HCT116 (cell line): Measurements from ENCODE around the gene EPHA8. TPM values are rescaled to one million over a fixed set of nuclear protein-coding genes. Genes with fewer than 3 reads are reported as not detected.

Experiments used
- ATAC-seq: fragments of 200-7000 bp; cut with Tn5 transposase; 2 replicates; pipeline ENCODE4 v1.9.1; 2020; ENCODE audit warnings: mild to moderate bottlenecking, moderate library complexity
- BruUV-seq: library from RNA; stranded (reverse); fragments of 400-500 nt; replicated peaks from 2 replicates; lab custom pipeline; 2021; lab: Mats Ljungman, UMichigan
- CTCF ChIA-PET: fragments of 300-600 bp; sonication (Branson Sonifier 250); formaldehyde crosslinking; loops from one replicate; lab custom pipeline; 2021; ENCODE audit warnings: antibody characterized with exemption; lab: Charles Lee
- POLR2A ChIA-PET: fragments of 300-600, 350-600 bp; sonication (Branson Sonifier 250); formaldehyde crosslinking; loops from one replicate; lab custom pipeline; 2021; ENCODE audit warnings: antibody characterized with exemption; lab: Charles Lee
- RAD21 ChIA-PET, 2 experiments: fragments of 300-600 bp; sonication (Branson Sonifier 250); formaldehyde crosslinking; loops; one replicate each; lab custom pipeline; 2023; ENCODE audit warnings: low total read pairs in 2 of 2; ENCODE audit not compliant: uncharacterized antibody in 2 of 2, unreplicated experiment in 2 of 2, low non-redundant PET in 1 of 2; lab: Charles Lee
- DNase-seq: peaks from one replicate; pipeline ENCODE4 v3.0.0-alpha.2; 2010; ENCODE audit warnings: low read depth, low spot score
- H2AFZ ChIP-seq: fragments of 200-600 bp; shearing (Covaris generic), sonication (generic); 2 replicates; pipeline ENCODE4 v1.6.1; 2017; ENCODE audit warnings: low read depth, mixed run types, mixed read lengths, antibody characterized with exemption, low read length; ENCODE audit not compliant: poor library complexity, severe bottlenecking
- H3K27ac ChIP-seq: 2 replicates; pipeline ENCODE4 v1.5.1; 2012; ENCODE audit warnings: low read depth, low read length
- H3K27me3 ChIP-seq: fragments of 200-600 bp; sonication (generic); 2 replicates; pipeline ENCODE4 v1.6.1; 2016; ENCODE audit warnings: mixed run types, low read length, mixed read lengths; ENCODE audit not compliant: insufficient read depth
- H3K36me3 ChIP-seq, 2 experiments: fragments of 200-500 bp in 1 of 2; fragments of 200-600 bp in 1 of 2; sonication (Bioruptor generic) in 1 of 2; sonication (generic) in 1 of 2; 2 replicates each; pipeline versions ENCODE4 v1.5.1 to v1.6.1; 2014 to 2016; ENCODE audit warnings: low read length in 2 of 2, inconsistent platforms in 1 of 2, mixed read lengths in 1 of 2, mixed run types in 1 of 2; ENCODE audit not compliant: insufficient read depth in 2 of 2, control insufficient read depth in 1 of 2
- H3K4me1 ChIP-seq, 2 experiments: fragments of 200-600 bp in 1 of 2; sonication (generic) in 1 of 2; 2 replicates each; pipeline versions ENCODE4 v1.5.1 to v1.6.1; 2012 to 2017; ENCODE audit warnings: low read length in 2 of 2, inconsistent platforms in 1 of 2, mild to moderate bottlenecking in 1 of 2, mixed read lengths in 1 of 2, mixed run types in 1 of 2, moderate library complexity in 1 of 2; ENCODE audit not compliant: insufficient read depth in 2 of 2, control insufficient read depth in 1 of 2
- H3K4me2 ChIP-seq: fragments of 200-600 bp; sonication (generic); 2 replicates; pipeline ENCODE4 v1.6.1; 2017; ENCODE audit warnings: mixed run types, low read length, mixed read lengths
- H3K4me3 ChIP-seq, 2 experiments: fragments of 200-600 bp in 1 of 2; sonication (generic) in 1 of 2; replicated peaks in 1 of 2; 2 replicates each; pipeline ENCODE4 v1.5.1; 2011 to 2016; ENCODE audit warnings: low read length in 2 of 2, control low read depth in 1 of 2, low read depth in 1 of 2, mild to moderate bottlenecking in 1 of 2, mixed read lengths in 1 of 2, mixed run types in 1 of 2
- H3K79me2 ChIP-seq: fragments of 200-600 bp; sonication (generic); 2 replicates; pipeline ENCODE4 v1.6.1; 2017; ENCODE audit warnings: mild to moderate bottlenecking, mixed run types, low read length, moderate library complexity, mixed read lengths; ENCODE audit not compliant: insufficient read depth
- H3K9ac ChIP-seq: fragments of 200-600 bp; sonication (generic); 2 replicates; pipeline ENCODE4 v1.6.1; 2016; ENCODE audit warnings: low read length, mixed read lengths
- H3K9me2 ChIP-seq: fragments of 200-600 bp; sonication (generic), shearing (Covaris generic); 2 replicates; pipeline ENCODE4 v1.6.1; 2017; ENCODE audit warnings: mixed run types, mild to moderate bottlenecking, moderate library complexity; ENCODE audit not compliant: insufficient read depth
- H3K9me3 ChIP-seq, 2 experiments: fragments of 200-500 bp in 1 of 2; fragments of 200-600 bp in 1 of 2; sonication (Bioruptor generic) in 1 of 2; sonication (generic) in 1 of 2; 2 replicates each; pipeline ENCODE4 v1.6.1; 2014 to 2017; ENCODE audit warnings: low read length in 2 of 2, mixed read lengths in 2 of 2, inconsistent platforms in 1 of 2, low read depth in 1 of 2, mild to moderate bottlenecking in 1 of 2, mixed run types in 1 of 2, moderate library complexity in 1 of 2; ENCODE audit not compliant: control insufficient read depth in 1 of 2, insufficient read depth in 1 of 2
- H4K20me1 ChIP-seq: fragments of 200-600 bp; sonication (generic), shearing (Covaris generic); 2 replicates; pipeline ENCODE4 v1.6.1; 2017; ENCODE audit warnings: mixed run types, mild to moderate bottlenecking, moderate library complexity; ENCODE audit not compliant: insufficient read depth
- CBX3 ChIP-seq: IDR thresholded peaks from 2 replicates; pipeline ENCODE4 v1.6.1; 2012; ENCODE audit warnings: low read depth
- CTCF ChIP-seq, 3 experiments: fragments of 200-600 bp in 1 of 3; sonication (generic) in 1 of 3; IDR thresholded peaks in 2 of 3; conservative IDR thresholded peaks in 1 of 3; 2 replicates each; pipeline ENCODE4 v1.5.1; 2012 to 2017; ENCODE audit warnings: low read depth in 2 of 3, low read length in 2 of 3, antibody characterized with exemption in 1 of 3, borderline replicate concordance in 1 of 3, control low read depth in 1 of 3, mild to moderate bottlenecking in 1 of 3, mixed read lengths in 1 of 3, mixed run types in 1 of 3, moderate library complexity in 1 of 3; ENCODE audit not compliant: insufficient read depth in 1 of 3
- ELF1 ChIP-seq: IDR thresholded peaks from 2 replicates; pipeline ENCODE4 v1.6.1; 2012; ENCODE audit warnings: low read depth, borderline replicate concordance
- EZH2 ChIP-seq: fragments of 200-600 bp; sonication (generic); IDR thresholded peaks from 2 replicates; pipeline ENCODE4 v1.6.1; 2017; ENCODE audit warnings: antibody characterized with exemption, mixed run types
- EZH2phosphoT487 ChIP-seq: fragments of 200-600 bp; IDR thresholded peaks from 2 replicates; pipeline ENCODE4 v1.6.1; 2018; ENCODE audit warnings: antibody characterized with exemption, borderline replicate concordance
- MAX ChIP-seq: IDR thresholded peaks from 2 replicates; pipeline ENCODE4 v1.6.1; 2012
- POLR2AphosphoS5 ChIP-seq: IDR thresholded peaks from 2 replicates; pipeline ENCODE4 v1.6.1; 2011; ENCODE audit warnings: mild to moderate bottlenecking, low read depth, low read length, moderate library complexity
- REST ChIP-seq: IDR thresholded peaks from 2 replicates; pipeline ENCODE4 v1.6.1; 2012; ENCODE audit warnings: low read depth
- SIN3A ChIP-seq: IDR thresholded peaks from 2 replicates; pipeline ENCODE4 v1.6.1; 2012; ENCODE audit warnings: low read depth
- SRF ChIP-seq: IDR thresholded peaks from 2 replicates; pipeline ENCODE4 v1.6.1; 2012; ENCODE audit warnings: low read depth
- TCF7L2 ChIP-seq: IDR thresholded peaks from 2 replicates; pipeline ENCODE4 v1.7.0; 2011; ENCODE audit warnings: borderline replicate concordance, inconsistent platforms; ENCODE audit not compliant: insufficient read depth, insufficient read length; ENCODE audit errors: extremely low read depth
- ZFX ChIP-seq: fragments of 450-650 bp; IDR thresholded peaks from 2 replicates; pipeline ENCODE4 v1.6.1; 2017
- ZNF274 ChIP-seq: fragments of 200-500 bp; sonication (Bioruptor generic); IDR thresholded peaks from 2 replicates; pipeline ENCODE4 v1.6.1; 2014; ENCODE audit warnings: mild to moderate bottlenecking, low read depth, low read length, inconsistent platforms
- intact Hi-C: fragments of 100-400 bp; cut with micrococcal nuclease; formaldehyde crosslinking; loops from 2 replicates; pipeline ENCODE4 v1.10.0; 2022
- total RNA-seq: library from RNA; stranded (reverse); gene quantifications from one replicate; pipeline ENCODE4 v1.2.1, GENCODE V29; 2021; ENCODE audit not compliant: unreplicated experiment

Gene EPHA8
- total RNA-seq, 1 experiment from 2014 or later = 0.30 TPM

GRCh38 chr1:22597301-22597965, 34.1 kb downstream of the EPHA8 start (continued):
- no peak for TF ChIP-seq CTCF (IDR thresholded peaks at IDR 0.05 in 2 of 3, conservative IDR thresholded peaks at IDR 0.05 in 1 of 3; ENCODE audit: borderline replicate concordance in 1 of 3, insufficient read depth in 1 of 3, low read depth in 2 of 3, low read length in 2 of 3)
- TF ChIP-seq POLR2AphosphoS5 = no peak
- TF ChIP-seq REST = no peak
- TF ChIP-seq TCF7L2 = no peak

- ChIA-PET POLR2A (no interaction called here), CTCF (no interaction called here), RAD21 (no interaction called here)
- no peaks in the 10 kb centered on the region for H3K9me3 ChIP-seq
- DNase-seq (no peak), ATAC-seq (no peak)
- H3K4me2 ChIP-seq = no peak overlapping the region
- no peaks in the 10 kb centered on the region for H3K79me2 ChIP-seq
- H3K4me1 ChIP-seq = peaks cover 5 to 7% of the 10 kb centered on the region in 2 experiments
- H3K9ac ChIP-seq = no peak overlapping the region
- intact Hi-C loops = no loop called here
- no peaks in the 10 kb centered on the region for H3K9me2 ChIP-seq
- no peak overlapping the region for H3K27ac ChIP-seq
- no peak overlapping the region for H3K4me3 ChIP-seq
- no peaks in the 10 kb centered on the region for H4K20me1 ChIP-seq
- H3K27me3 ChIP-seq = peaks cover 3% of the 10 kb centered on the region; the same call in 1 of the 2 replicates
- no peaks in the 10 kb centered on the region for H3K36me3 ChIP-seq
- no TSS peak for BruUV-seq
- no peak overlapping the region for H2AFZ ChIP-seq
- TF ChIP-seq CBX3 (no peak), SRF (no peak), SIN3A (no peak), ELF1 (no peak), MAX (no peak), EZH2phosphoT487 (no peak), ZFX (no peak), CTCF (IDR thresholded peaks at IDR 0.05 in 2 of 3, conservative IDR thresholded peaks at IDR 0.05 in 1 of 3; ENCODE audit: borderline replicate concordance in 1 of 3, insufficient read depth in 1 of 3, low read depth in 2 of 3, low read length in 2 of 3) (no peak), EZH2 (no peak), ZNF274 (no peak)
Observed at GRCh38 chr1:22597996-22598395, 34.7 kb downstream of the EPHA8 start.
